Left kidney (tissue), 2 donors: ENCODE measurements around the gene GLIS1. TPM values are rescaled to one million over a fixed set of nuclear protein-coding genes. Genes with fewer than 3 reads are reported as not detected.

Experiments
- DNase-seq: peaks from one replicate; pipeline ENCODE4 v3.0.0-alpha.2; 2013
- polyA plus RNA-seq: library from polyadenylated mRNA; unstranded; fragments of 120-200 nt; gene quantifications from one replicate; pipeline ENCODE4 v1.2.1, GENCODE V29; 2013; ENCODE audit not compliant: insufficient read length

The GLIS1 gene
- polyA plus RNA-seq, 1 donor, result 2.5 TPM

GRCh38 chr1:53617851-53618499 is 121.0 kb downstream of the GLIS1 start:
- no peak for DNase-seq

DNA sequence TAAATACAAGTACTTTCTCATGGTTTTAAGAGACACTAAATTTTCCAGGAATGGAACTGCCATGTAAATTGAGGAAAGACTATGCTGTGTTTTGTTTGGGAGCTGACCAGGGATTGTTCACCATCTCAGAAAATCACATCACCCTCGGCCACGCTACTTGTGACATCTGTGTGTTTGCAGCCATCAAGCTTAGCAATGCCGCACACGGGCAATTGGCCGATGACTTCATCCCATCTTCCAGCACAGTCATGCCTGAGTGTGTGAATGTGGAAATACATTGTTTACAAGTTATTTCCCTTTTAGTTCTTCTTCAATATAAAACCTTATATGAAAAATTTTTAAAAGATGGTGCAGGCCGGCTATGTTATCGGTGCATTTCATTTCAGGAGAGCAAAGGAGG is 121.6 kb downstream of the GLIS1 start:
- DNase-seq, result no peak

DNA sequence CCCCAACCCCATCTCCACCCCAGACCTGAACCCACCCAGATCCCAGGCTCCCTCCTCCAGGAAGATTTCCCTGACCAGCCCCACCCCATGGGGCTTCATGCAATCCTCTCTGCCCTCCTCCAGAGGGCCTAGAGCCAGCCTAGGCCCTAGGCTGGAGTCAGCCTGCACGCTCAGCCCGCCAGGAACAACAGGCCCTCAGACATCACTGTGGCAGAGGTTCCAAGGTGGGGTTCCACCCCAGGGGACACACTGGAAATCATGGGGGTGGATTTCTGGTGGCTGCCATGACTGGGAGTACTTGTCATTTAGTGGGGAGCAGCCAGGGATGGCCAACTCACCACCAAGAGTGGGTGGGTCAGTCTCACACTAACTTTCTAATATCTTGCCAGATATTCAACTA is 122.0 kb downstream of the GLIS1 start:
- DNase-seq, result no peak

DNA sequence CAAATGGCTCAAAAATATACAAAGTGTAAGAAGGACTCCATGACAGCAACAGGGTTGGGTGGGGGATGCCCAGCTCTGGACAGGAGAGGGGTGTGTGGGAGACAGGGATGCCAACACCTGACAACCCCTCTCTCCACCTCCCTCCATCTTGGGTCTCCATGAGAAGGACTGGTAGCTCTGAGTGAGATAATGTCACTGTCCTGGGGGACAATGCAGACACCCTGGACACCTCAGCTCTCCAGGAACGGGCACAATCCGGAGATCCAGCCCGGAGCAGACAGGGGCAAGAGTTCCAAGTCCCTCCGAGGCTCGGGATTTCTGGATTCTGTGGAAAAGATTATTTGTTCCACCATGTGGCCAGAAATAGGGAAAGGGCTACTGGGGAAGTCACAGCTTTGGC is 122.5 kb downstream of the GLIS1 start:
- DNase-seq, result no peak

GRCh38 chr1:53615101-53615500 is 123.9 kb downstream of the GLIS1 start:
- DNase-seq, result no peak

- no peak for DNase-seq
Measured at GRCh38 chr1:53614231-53615021, 124.5 kb downstream of the GLIS1 start.

DNA sequence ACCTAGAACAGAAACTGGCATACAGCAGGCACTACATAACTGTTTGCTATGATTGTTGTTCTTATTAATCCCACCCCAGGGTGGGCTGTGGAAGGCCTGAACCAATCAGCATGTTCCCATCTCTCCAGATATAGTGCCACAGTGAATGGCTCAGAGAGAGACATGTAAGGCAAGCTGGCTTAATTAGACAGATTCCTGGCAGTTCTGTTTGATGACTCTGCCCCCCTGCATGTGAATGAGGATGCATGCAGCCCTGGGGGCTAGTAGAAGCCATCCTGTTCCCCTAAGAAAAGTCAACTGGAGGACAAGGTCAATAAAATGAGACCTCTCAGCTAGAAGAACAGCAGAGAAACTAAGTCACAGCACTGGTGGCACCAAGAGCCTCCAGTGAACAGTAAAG is 130.3 kb downstream of the GLIS1 start:
- DNase-seq, result no peak

- DNase-seq, result no peak
Measured at GRCh38 chr1:53608071-53608470, 130.9 kb downstream of the GLIS1 start.

- DNase-seq, result no peak
Measured at GRCh38 chr1:53606651-53607051, 132.3 kb downstream of the GLIS1 start.

DNA sequence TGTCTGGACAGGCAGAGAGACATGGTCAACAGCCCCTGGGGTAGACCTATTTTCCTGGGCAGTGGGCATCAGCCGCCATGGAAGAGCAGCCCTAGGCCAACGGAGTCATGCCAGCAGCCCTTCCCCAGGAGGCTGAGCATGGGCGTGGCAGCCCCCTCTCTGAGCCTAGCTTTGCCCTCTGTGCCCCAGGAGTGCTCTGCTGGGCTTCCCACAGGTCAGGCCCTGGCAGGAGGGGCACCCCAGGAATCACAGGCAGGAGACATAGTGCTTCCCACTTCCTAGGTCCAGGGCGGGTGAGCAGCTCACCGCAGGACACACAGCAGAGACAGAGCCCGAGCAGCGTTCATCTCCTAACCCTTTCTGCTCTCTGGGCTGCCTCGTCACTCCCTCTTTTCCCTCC is 132.8 kb downstream of the GLIS1 start:
- DNase-seq, result no peak

- DNase-seq, result no peak
Measured at GRCh38 chr1:53605181-53605580, 133.8 kb downstream of the GLIS1 start.

GRCh38 chr1:53604291-53604919 is 134.6 kb downstream of the GLIS1 start:
- no peak for DNase-seq

DNA sequence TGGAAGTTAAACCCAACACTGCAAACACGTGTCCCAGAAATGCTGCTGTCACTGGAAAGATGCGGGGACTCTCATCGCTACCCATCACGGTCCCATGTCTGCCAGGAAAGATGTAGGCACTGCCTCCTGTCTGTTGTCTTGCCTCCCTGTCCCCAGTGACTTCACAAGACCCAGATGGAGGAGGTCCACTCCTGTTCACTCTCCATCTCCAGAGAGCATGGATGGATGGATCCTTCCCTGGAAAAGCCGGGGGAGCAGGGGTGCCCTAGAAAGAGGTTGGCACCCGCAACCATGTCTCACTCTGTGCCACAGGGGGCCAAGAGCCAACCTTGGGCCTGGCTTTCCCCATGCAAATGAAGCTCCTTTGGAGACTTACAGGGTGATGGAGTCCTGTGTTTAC is 135.5 kb downstream of the GLIS1 start:
- DNase-seq, result no peak

DNA sequence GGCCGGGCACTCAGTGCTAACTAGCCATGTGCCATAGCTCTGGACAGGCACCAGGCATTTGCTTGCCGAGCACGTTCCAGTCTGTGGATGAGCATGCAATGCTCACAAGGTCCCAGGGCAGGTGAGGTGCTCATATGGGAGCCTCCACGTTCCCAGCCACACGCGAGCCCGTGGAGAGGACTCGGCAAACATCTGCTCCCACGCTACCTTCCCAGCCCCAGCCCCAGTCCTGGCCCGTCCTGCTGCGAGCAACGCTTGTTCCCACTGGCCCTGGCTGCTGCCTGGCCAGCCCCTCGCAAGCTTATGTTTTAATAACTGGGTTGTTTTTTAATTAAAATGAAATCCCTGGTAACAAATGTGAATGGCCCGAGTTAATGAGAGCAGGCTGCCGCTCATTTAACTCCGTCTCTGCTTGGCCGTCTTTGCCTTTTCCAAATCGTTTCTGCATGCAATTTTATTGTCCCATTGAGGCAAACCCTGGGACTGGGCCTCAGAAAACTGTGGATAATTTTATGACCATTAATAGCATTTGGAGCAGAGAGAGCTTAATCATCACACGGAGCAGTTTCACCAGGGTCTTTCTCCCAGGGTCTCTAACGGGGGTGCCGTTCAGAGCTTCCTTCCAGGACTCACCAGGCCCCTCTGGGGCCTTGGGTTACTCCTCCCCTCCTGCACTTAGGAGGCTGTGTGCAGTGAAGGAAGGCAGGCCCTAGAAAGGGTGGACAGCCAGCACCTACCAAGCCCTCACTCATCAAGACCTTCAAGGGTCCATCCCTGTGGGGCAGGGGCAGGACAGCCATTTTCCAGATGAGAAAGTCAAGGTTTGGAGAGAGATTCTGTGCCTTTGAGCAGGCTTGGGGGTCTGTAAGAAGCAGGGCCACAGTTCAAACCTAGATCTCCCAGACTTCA is 136.8 kb downstream of the GLIS1 start:
- DNase-seq, result no peak

DNA sequence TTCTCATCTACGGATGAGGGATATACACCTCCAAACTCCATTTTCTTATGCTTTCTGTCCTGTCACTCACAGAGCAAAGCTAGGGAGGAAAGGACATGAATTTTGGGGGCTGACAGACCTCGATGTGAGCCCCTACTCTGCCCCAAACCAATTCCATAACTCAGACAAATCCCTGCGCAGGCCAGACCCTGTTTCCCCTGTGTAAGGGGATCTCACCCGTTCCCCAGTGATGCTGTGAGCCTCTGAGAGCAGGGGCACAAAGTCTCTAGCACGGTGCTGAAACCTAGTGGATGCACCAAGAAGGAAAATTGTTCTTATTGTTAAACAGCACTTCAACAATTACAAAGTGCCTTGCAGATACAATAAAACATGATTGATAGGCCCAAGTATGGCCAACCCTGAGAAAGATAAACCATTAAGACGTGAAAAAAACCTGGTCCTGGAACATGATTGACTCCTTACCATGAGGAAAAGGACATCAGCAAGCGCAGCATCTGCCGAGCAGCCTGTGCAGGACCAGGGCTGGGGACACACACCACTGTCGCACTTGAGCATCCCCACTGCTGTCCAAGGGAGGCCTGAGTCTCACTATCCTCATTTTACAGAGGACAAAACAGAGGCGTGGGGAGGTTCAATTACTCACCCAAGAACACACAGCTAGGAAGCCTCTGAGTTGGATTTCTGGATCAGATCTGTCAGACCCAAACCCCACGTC is 137.8 kb downstream of the GLIS1 start:
- no peak for DNase-seq

DNA sequence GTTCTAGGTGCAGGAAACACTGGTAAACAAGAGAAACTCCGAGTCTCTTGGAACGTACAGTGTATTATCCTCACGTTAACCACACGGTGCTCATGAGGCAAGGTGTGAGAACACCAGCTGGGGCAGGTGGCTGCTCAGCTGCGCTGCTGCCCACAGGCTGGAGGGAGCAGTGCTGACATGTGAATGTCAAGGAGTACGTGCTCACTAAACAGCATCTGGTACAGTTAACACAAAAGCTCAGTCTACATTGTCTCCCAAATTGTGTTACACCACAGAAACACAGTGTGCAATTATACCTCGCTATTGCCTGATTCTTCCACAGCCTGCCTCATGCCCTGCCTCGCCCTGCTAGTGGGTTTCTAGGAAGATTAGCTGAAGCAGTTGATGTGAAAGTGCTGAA is 138.4 kb downstream of the GLIS1 start:
- no peak for DNase-seq

GRCh38 chr1:53600001-53600400 is 139.0 kb downstream of the GLIS1 start:
- DNase-seq, result no peak

DNA sequence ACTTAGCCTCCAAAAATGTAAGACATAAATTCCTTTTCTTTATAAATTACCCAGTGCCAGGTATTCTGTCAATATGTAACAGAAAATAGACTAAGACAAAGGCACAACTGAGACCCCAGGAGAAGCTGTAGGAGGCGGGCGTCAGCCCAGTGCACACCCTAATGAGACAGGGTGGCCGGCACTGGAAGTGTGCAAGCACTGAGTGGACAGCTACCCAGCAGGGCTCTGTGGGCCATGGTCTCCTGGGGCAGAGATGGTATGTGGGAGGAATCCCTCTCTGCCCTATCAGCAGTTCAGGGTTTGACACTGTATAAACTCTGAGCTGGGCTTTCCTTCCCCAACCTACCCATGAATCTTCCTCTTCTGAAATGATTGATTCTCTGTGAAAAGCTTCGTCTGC is 139.5 kb downstream of the GLIS1 start:
- DNase-seq, result no peak

GRCh38 chr1:53598966-53599365 is 140.0 kb downstream of the GLIS1 start:
- DNase-seq, result no peak

GRCh38 chr1:53595906-53596305 is 143.1 kb downstream of the GLIS1 start:
- no peak for DNase-seq

- no peak for DNase-seq
Measured at GRCh38 chr1:53594391-53595180, 144.4 kb downstream of the GLIS1 start.
